ENCODE measurements around the gene PEX26.
"Not testable (repeated sequence)": the region's sequence is repeated elsewhere in the genome, so short reads cannot be mapped to it uniquely, and the experiment has no call there.

The PEX26 gene

DNA sequence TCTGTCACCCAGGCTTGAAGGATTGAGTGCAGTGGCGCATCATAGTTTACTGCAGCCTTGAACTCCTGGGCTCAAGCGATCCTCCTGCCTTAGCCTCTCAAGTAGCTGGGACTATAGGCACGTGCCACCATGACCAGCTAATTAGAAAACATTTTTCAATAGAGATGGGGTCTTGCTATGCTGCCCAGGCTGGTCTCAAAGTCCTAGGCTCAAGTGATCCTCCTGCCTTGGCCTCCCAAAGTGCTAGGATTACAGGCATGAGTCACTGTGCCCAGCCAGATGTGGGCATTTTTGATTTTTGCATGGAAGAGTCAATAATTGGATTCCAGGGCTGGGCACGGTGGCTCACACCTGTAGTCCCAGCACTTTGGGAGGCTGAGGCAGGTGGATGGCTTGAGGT is 3.9 kb upstream of the PEX26 start:
- not testable (repeated sequence) for DNase-seq

DNA sequence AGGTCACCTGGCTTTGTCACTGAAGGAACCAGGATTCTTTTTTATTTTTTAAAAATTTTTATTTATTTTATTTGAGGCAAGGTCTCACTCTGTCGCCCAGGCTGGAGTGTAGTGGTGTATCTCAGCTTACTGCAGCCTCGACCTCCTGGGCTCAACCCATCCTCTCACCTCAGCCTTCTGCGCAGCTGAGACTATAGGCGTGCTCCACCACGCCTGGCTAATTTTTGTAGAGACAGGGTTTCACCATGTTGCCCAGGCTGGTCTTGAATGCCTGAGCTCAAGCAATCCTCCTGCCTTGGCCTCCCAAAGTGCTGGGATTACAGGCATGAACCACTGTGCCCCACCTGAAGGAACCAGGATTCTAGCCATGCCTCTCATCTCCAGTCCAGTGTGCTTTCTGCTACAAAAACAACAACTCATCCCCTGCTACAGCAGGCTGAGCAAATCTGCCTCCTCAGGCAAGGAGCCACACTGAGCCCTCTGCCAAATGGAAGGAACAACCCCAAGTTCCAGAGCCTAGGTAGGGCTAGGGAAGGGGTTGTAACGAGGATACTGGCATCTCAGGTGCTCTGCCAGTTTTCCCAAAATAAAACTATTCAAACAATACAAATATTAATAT is 2.6 kb upstream of the PEX26 start:
- DNase-seq: no peak

DNA sequence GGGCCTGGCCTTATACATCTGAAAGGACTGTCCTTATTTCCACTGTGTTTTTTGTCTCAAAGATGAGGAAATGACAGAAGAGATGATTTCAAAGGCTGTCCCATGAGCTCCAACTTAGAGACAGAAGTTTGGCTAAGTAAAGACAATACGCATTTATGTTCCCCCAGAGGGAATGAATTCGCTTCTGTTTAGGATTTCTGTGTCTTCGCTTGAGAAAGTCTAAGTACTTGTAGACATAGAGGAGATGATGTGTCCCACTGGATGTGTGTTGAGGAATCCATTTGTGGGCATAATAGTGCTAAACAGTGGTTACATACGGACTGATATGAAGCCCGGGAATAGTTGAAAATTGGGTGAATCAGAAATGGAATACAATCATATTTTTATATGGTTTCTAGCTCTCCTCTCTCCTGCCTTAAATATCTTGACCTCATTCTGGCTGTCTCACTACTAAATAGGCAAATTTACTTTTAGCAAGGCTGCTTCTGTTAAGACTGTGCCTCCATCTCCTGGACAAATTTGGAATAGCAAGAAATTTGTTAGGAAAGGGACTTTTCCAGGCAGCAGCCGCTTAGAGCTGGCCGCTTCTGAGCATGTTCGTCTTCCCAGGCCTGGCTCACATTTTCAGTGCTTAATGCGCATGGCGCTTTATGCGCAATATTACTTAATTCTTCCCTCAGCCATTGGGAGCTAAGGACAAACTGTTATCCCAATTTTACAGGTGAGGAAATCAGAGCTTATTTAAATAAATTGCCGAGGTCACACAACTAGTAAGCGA is 1.9 kb upstream of the PEX26 start:
- no peak for DNase-seq

DNA sequence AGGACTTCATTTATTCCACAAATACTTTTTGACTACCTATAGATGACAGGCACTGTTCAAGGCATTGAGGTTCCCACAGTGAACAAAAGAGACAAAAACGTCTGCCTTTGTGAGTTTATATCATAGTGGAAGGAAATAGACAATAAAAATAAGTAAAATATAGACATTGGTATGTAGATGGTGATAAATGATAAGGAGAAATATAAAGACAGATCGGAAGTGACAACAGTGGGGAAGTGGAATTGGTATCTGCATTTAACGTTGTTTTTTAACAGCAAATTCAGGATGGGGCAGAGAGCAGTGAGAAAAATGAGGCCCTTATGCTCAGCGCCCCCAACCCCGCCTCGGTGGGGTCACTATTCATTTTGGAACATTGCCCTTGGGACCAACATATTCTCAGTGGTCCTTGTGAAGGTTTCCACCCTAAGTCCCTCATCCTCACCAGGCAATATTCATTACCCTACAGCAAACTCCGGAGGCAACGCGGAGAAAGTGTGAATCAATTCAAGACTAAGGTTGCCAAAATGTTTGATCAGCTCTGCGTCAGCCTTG is 627 bp upstream of the PEX26 start:
- DNase-seq: no peak

DNA sequence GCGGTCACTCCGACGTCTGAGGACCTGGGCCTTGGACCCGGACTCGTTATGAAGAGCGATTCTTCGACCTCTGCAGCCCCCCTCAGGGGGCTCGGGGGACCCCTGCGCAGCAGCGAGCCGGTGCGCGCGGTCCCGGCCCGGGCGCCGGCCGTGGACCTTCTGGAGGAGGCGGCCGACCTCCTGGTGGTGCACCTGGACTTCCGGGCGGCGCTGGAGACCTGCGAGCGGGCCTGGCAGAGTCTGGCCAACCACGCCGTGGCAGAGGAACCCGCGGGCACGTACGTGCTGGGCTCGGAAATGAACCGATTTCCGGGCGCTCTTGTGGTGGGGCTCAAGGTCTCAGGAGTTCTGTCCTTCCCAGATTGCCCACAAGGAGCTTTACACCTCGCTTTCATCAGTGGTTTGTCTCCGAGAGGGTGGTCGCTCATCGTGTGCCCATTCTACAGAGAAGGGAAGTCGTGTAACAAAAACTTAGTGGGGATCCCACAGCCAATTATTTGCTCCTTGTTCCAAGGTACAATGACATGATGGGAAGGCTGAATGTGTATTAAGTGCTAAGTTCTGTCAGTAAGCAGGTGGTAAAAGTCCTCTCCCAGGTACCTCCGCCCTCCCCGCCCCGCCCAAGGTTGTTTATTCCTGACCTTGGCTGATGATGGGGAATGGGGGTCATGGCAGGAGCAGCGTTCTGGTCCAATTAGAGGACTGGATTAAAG is 695 bp downstream of the PEX26 start:
- DNase-seq: no peak

DNA sequence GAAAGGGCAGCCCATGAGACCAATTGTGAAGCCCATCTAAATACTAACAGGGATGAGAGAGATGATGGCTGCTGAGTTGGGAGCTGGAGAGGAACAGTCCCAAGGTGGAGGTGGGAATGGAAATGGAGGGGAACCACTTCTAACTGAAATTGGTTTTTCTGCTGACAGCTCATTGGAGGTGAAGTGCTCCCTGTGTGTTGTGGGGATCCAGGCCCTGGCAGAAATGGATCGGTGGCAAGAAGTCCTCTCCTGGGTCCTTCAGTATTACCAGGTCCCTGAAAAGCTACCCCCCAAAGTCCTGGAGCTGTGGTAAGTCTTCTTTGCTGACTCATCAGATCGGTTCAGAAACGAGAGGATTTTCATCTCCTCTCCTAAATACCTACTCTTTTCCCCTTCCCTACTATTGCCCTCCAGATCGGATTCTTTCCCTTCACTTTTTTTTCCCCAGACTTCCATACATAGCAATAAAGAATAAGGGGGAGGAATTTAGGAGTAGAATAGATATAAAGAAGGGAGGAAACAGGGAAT is 2.0 kb downstream of the PEX26 start:
- DNase-seq: no peak

DNA sequence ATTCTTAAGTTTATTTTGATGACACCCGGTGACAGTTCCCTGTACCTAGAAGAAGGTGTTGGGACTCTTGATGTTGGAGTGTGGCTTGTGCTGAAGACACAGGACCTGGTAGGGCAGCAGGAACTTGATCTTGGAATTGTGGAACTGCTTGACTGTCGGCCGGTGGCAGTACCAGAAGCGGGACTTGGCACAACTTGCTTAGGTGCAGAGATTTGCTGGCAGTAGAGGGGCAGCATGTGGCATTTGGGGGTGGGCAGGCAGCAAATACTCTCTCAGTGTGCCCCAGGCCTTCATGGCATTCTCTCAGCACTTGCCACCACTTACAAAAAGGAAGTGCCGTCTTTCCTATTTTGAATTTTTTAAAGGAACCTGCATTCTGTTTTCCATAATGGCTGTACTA is 3.6 kb downstream of the PEX26 start:
- DNase-seq: no peak

DNA sequence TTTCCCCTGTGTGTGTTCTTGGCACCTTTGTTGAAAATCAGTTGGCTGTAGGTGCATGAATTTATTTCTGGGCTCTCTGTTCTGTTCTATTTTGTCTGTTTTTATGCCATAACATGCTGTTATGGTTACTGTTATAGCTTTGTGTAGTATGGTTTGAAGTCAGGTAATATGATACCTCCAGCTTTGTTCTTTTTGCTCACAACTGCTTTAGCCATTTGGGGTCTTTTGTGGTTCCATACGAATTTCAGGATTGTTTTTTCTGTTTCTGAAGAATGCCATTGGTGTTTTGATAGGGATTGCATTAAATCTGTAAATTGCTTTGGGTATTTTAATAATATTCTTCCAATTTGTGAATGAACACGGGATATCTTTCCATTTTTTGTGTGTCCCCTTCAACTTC is 4.7 kb downstream of the PEX26 start:
- DNase-seq: no peak

DNA sequence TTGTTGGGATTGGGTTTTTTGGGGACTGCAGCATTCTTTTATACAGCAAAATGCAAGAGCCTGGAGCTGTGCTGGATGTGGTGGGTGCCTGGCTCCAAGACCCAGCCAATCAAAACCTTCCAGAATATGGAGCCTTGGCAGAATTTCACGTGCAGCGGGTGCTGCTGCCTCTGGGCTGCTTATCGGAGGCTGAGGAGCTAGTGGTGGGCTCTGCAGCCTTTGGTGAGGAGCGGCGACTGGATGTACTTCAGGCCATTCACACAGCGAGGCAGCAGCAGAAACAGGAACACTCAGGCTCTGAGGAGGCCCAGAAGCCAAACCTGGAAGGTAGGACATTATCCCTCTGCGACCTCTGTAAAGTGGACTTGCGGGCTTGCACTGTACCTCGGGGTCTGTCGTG is 5.6 kb downstream of the PEX26 start:
- no peak for DNase-seq

DNA sequence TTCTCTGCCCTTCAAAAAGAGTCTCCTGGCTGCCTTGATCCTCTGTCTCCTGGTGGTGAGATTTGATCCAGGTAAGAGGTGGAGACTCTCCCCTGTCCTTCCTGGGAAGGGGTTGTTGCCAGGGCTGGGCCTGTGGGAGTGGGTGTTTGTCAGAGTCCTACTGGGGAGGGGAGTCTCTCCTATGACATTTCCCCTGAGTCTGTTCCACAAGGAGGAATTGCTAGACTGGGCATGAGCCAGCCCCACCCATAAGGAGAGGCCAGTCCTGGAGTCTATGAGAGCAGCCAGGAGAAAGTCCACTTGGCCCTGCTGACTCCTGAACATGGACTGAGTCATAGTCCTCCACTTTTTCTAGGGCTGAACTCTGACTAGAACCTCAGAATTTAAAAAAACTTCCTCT is 7.4 kb downstream of the PEX26 start:
- DNase-seq: no peak

DNA sequence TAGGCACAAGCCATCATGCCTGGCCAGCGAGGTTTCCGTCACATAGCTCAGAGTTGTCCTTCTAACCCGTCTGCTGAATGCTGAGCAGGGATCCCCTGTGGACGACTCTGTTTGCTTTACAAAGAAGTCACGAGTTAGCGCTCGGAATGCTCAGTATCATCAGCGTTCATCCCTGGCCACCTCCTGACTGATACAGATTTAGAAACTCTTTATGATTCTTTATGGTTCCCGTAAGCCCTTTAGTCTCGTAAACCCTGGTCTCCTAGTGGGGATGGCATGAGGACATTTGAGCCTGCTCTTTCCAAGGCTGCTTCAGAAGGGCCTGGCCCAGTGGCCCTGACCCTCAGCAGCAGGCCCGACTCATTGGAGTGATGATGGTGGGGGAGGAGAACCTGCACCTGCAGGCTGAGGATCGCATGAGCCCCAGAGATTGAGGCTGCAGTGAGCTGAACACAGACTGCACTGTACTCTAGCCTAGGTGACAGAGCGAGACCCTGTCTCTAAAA is 9.6 kb downstream of the PEX26 start:
- no peak for DNase-seq

DNA sequence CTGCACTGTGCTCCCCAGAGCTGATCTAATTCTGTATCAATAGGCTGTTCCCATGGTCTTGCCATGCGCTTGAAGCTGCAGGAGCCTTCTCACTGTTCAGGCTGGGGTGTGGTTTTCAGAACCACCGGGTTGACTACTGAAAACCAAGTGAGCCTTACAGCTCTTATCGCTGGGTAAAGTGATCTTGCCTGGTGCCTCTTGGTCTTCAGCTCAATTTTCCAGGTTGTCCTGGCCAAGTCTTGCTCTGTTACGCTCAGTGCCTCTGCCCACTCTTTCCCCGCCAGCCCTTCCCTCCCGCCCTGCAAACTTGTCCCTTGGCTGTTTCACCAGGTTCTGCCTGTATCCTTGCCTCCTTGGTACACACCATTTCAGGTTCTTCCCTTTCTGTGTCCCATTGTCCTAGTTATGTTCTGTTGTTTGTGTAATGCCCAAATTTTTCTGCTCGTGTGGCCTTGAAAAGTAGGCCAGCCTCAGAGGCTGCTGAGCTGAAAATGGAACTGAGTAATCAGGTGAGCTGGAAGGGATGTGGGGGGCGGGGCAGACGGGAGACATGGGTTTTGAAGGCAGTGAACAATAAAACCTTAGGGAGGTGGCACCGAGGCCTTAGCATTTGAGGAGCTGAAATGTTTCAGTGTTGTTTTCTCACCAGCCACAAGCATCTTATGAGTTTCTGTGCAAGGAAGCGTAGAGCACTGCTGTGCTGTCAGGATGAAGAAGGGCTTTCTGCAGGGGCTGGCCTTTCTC is 11.2 kb downstream of the PEX26 start:
- DNase-seq: no peak

DNA sequence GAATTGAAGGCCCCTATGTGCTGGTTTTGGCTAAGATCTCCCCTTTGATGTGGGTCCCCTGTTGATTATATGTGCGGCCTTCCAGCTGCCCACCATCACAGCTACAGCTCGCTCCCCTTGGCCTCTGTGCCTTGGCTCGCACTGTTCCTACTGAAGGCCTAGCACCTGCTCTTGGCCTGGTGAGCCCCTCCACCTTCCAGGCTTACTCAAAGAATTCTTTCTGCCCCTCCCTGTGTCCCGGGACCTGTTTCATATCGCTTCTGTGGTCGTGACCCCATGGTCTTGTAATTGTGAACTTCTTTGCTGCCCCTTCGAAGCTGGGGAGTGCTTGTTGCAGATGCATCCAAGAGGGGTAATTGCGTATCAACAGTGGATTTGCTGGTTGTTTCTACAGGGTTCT is 12.5 kb downstream of the PEX26 start:
- DNase-seq: no peak

DNA sequence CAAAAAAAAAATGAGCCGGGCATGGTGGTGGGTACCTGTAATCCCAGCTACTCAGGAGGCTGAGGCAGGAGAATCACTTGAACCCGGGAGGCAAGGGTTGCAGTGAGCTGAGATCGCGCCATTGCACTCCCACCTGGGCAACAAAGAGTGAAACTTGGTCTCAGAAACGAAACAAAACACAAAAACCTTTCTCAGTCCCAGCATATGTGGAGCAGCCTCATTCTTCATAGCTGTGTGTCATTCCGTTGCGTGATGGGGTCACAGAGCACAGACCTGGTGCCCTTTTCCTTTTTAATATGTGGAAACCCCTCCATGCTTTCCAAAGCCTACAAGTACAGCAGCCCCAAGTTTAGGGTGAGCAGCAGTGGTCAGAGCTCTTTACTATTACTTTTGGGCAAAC is 13.7 kb downstream of the PEX26 start:
- no peak for DNase-seq

DNA sequence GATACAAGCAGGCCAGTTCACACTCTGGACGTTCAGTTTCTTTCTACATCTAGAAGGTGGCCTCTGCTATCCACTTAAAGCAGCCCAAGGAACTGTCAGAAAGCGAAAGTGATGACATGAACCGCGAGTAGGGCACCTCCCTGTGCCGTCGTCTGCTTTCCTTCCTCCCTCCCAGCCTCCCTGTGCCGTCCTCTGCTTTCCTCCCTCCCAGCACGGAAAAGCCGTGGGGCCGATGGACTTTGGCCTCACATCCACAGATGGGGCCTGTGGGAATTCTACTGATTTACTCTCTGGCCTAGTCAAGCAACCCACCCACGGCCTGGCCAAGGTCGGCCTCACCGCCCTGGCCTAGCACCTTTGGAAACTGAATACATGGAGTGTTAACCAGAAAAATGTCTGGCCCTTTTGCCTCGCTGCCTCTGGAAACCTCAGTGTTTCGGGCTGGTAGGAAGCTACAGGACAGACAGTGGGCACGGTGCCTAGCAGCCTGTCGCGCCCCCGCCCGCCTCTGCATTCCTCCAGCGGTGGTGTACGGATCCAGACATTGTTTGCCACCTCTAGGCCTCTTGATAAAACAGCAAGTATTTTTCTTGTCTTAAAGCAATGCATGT is 14.2 kb downstream of the PEX26 start:
- DNase-seq: no peak

DNA sequence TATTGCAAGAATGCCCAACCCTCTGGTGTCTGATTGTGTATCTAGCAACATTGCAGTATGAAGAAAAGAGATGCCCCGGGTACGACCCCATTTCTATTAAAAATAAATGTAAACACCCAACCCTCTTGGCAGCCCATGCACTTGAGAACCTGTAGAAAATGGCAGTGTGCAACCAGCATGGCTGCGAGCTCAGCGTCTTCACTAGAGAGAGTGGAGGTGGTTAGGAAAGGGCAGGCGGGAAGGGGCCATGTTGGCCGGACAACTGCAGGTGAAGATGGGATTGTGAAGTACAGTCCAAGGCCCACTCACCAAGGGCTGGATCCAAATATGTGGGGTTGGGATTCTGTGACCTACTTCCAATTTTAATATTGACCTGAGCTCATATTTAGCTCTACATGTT is 15.9 kb downstream of the PEX26 start:
- DNase-seq: no peak

DNA sequence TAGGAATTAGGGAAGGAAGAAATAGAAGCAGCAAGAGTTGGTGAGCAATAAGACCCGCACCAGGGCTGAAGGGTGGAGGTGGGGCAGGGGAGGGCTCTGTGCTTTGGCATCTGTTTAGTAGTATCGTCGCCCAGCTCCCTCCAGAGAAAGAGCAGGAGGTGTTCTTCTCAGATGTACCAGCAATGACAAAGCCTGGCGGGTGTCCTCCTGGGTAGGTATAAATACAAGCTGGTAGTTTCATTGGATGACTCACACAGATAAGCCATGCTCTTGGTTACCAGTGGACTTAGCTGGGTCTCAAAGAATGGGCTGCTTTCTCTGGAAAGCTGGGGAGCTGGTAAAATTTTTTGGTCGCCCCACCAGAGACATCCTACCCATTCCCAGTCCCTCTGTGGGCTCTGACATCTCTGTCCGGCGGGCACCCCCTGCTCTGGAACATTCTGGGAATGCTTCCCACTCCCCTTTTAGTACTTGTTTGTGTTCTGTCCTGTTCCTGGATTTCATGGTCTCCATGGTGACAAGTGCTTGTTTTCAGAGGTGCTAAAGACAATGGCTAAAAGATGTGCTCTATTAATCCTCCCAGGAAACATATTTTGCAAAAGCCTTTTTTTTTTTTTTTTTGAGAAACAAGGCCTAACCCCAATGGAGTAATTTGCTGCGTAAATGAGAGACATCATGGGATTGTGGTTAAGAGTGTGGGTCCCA is 17.5 kb downstream of the PEX26 start:
- no peak for DNase-seq

DNA sequence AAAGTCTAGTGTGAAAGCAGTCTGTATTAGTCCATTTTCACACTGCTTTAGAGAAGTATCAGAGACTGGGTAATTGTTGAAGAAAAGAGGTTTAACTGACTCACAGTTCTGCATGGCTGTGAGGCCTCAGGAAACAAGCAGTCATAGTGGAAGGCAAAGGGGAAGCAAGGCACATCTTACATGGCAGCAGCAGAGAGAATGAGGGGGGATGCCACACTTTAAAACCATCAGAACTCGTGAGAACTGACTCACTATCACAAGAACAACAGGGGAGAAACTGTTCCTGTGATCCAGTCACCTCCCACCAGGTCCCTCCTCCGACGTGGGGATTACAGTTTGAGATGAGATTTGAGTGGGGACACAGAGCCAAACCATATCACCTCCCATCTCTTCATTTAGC is 19.0 kb downstream of the PEX26 start:
- DNase-seq: no peak

DNA sequence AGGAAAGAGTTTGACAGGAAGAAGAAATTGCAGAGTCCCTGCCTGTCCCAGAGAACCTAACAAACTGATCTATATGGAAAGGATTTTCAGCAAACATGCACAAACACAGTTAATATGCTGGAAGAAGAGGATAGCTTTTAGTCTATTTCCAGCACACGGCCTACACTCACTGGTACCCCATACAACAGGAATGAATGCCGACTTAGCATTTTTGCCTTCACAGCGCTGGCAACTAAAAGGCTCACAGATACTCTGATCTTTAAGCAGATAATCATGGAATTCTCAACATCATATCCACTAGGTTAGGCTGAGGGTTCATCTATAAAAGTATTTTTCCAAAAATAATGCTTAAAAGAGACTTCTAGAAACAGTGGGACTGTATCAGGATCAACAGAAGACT is 23.0 kb downstream of the PEX26 start:
- no peak for DNase-seq

DNA sequence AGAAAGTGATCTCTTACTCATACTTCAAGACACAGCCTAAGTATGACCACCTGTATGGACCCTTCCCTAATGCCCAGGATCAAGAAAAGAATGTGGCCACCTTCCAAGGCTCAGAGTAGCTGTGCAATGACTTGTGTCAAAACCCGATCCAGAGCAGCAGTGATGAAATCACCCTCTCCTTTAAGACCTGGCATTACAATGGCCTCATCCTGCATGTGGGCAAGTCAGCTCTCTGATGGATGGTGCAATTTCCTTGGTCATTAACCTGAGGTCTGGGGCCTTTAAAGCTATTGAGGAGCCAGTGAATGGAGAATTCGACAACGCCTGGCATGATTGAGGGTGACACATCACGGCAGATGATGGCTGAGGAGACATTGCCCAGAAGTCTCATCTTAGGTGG is 23.7 kb downstream of the PEX26 start:
- DNase-seq: no peak

DNA sequence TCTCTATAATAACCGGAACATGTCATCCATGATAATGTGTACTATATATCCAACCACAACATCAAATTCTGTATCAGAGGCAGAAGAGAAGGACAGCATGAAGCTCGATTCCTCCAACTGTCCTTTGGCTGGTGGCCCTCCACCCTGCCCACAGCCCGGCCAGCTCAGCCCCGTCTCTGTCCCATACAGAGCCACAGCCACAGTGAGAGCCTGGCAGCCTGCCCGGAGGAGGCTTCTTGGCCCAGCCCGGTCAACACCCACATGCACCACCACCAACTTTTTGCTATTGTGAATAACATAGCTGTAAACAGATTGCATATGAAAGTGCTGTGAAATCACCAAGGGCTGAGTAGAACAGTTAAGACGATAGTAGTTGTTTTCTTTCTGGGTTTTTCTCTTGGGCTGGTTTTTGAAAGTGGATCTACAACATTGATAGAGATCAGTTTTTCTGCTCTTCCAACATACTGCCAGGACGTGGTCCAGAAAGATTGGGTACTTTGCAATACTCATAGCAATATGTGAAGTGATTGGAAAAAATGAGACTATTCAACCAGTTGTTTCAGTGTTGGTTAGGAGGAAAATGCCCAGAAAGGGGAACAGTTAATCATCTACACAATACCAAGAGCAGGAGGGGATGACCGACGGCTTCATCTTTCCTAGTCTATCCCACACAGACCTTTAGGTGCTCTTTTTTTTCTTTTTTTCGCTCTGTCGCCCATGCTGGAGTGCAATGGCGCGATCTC is 25.9 kb downstream of the PEX26 start:
- DNase-seq: no peak
